H7 (cell line): Measurements from ENCODE around the gene VTI1A. TPM values are rescaled to one million over a fixed set of nuclear protein-coding genes. Genes with fewer than 3 reads are reported as not detected.
"Not testable (repeated sequence)": the region's sequence is repeated elsewhere in the genome, so short reads cannot be mapped to it uniquely, and the experiment has no call there.

ENCODE experiments used
- DNase-seq: peaks from one replicate; pipeline ENCODE4 v3.0.0; 2012
- H3K27me3 ChIP-seq: 2 replicates; pipeline ENCODE4 v1.6.0; 2011; ENCODE audit warnings: mild to moderate bottlenecking, low read length; ENCODE audit not compliant: control insufficient read depth, insufficient read depth
- H3K36me3 ChIP-seq: replicated peaks from 2 replicates; pipeline ENCODE4 v1.5.1; 2011; ENCODE audit warnings: low read length; ENCODE audit not compliant: control insufficient read depth, insufficient read depth
- H3K4me3 ChIP-seq: 2 replicates; pipeline ENCODE4 v1.5.1; 2011; ENCODE audit warnings: low read depth, mild to moderate bottlenecking, control low read depth, low read length, moderate library complexity; ENCODE audit not compliant: insufficient read depth
- total RNA-seq: library from RNA; depleted of rRNA; stranded (reverse); fragments of >200 nt; shearing (Covaris generic); gene quantifications from 2 replicates; pipeline ENCODE4 v1.2.3, GENCODE V29; 2014; rRNA removed

The VTI1A gene
- total RNA-seq, 1 experiment from 2014 or later: 13.9 TPM

DNA sequence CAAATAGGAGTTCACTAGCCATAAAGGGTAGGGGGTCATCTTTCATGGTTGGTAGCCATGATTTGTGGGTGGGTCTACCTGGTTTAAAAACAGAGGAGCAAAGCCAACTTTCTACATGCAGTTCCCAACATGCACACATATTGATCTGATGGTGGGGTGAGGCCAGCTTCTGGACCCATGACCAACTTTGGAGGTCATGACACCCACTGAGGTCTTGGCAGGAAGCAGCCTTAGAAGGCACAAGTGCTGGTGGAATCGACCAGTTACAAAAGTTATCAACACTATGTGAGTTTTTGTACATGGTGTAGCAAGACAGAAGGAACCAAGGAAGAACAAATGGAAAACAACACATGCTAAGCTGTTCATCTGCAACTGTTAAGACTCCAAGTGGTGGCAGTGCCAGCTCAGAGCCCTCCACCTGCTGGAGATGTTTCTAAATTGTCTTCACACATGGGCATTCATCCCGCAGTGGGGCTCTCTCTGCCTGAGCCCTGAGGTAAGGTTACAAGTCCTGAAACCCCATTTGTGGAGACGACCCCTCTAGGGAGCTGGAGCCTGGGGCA is 401.9 kb downstream of the VTI1A start:
- Histone ChIP-seq H3K27me3 (no peaks in the 10 kb centered on the region), H3K4me3 (no peak overlapping the region), H3K36me3 (no peaks in the 10 kb centered on the region)
- DNase-seq: peak; percentile 6

DNA sequence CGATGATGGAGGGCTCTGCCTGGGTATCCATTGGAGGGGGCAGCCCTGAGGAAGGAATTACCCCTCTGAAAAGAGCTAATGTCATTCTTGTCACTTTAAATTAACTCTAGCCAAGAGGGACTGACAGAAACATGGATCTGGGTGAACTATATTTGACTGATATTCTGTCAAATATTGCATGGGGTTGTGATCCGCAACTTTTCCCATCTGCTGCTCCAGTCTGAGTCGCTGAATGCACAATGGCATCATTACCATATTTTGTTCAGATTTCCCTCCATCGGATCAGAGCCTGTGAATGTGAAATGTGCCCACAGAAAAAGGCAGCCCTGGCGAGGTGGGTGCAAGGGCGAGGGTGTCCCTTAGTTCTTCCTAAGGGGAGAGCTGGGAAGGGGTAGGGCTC is 402.5 kb downstream of the VTI1A start:
- H3K27me3 ChIP-seq: no peaks in the 10 kb centered on the region
- no peaks in the 10 kb centered on the region for H3K36me3 ChIP-seq
- DNase-seq: no peak
- H3K4me3 ChIP-seq: no peak overlapping the region

DNA sequence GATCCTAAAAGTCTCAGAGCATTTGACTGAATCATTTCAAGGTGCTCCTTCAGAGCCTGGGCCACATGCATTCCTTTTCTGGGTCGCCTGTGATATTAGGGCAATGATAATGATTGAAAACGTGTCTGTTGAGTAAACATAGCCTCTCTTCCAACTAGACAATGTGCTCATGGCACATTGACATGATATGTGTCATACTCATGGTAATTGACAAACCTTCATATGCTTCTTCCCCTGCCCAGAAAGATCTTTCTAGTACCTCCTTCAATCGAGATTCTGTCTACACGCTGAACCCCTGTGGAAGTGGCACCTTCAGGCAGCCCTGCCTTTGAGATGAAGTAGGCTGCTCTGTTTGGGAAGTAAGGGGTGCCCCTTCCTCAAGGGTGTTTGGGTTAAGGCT is 404.2 kb downstream of the VTI1A start:
- Histone ChIP-seq H3K4me3 (no peak overlapping the region), H3K27me3 (no peaks in the 10 kb centered on the region), H3K36me3 (no peaks in the 10 kb centered on the region)
- DNase-seq: no peak

DNA sequence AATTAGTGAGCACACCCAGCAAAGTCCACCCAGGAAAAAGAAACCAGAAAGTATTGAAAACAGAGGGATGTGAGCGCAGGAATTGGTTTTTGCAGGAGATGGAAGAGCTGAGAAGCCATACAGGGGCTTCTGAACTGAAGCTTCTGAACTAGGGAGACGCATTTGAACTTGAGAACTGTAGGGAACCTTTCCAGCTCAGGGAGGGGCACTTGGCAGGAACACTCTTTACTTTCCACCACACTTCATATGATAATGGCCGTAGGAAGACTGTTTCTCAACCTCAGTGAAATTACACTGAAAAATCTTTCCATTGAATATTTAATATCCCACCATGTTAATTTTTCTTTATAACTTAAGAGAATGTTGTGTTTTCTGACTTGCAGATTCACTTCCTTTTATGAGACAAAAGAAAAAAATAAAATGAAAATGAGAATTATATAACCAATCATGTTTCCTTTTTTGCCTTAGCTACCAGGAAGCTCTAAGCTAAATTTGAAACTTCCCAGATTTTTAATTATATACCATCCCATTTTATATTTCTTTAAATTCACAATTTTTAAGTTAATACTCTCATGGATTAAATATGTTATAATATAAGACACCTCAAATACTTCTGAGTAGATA is 404.7 kb downstream of the VTI1A start:
- no peak overlapping the region for H3K4me3 ChIP-seq
- H3K27me3 ChIP-seq: no peaks in the 10 kb centered on the region
- no peak for DNase-seq
- H3K36me3 ChIP-seq: no peaks in the 10 kb centered on the region

DNA sequence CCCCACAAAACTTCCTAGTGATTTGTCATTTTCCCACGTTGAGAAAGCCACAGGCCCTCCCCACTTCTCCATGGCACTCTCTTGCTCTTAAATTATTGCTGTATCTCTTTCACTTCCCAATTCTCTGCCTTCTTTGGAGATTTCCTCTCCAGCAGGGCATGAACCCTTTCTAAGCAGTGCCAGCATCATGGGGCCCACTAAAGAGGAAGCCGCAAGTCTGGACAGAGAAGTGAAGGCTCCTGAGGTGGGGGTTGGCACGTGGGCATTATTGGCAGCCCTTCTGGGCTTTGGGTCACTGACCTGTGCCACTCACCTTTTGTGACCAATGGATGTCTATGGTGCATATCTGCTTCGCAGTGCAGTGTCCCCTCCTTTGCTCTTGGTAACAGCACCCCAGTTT is 405.3 kb downstream of the VTI1A start:
- no peaks in the 10 kb centered on the region for H3K36me3 ChIP-seq
- no peak for DNase-seq
- H3K4me3 ChIP-seq: no peak overlapping the region
- H3K27me3 ChIP-seq: no peaks in the 10 kb centered on the region

DNA sequence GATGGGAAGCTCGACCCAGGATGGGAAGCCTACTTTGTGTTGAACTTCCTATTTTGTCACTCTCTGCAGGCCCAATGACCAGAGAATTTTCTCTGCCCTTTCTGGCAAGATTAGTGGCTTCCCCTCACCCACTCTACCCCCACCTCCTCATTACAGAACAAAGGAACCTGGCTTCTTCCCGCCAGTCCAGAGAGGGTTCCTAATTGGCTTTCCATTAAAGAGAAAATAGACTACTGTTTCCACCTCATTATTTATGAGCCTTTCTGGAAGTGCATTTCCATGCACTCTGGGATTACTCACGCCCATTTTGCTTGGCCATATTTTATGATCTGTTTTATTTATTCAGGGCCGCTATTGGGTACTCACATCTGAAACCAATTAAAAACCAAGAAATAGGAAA is 408.1 kb downstream of the VTI1A start:
- H3K27me3 ChIP-seq: no peaks in the 10 kb centered on the region
- H3K4me3 ChIP-seq: no peak overlapping the region
- H3K36me3 ChIP-seq: no peaks in the 10 kb centered on the region
- no peak for DNase-seq

DNA sequence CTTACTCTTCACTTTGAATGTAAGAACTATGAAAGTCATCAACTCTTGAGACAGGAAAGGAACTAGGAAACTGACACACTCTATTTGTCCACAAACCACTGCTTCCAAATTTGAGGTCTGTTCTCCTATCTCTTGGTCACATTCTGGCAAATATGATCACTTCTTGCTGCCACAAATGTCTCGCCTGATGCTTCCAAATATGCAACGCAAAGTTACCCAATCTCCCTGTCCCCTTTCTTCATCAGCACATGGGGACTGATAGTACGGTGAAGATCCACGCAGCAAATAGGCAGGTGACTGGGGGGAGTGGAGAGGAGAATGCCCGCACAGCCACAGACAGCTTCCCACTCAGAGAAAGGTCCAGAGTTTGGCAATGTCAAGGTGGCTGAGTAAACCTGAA is 410.5 kb downstream of the VTI1A start:
- Histone ChIP-seq H3K36me3 (no peaks in the 10 kb centered on the region), H3K4me3 (no peak overlapping the region), H3K27me3 (no peaks in the 10 kb centered on the region)
- DNase-seq: no peak

DNA sequence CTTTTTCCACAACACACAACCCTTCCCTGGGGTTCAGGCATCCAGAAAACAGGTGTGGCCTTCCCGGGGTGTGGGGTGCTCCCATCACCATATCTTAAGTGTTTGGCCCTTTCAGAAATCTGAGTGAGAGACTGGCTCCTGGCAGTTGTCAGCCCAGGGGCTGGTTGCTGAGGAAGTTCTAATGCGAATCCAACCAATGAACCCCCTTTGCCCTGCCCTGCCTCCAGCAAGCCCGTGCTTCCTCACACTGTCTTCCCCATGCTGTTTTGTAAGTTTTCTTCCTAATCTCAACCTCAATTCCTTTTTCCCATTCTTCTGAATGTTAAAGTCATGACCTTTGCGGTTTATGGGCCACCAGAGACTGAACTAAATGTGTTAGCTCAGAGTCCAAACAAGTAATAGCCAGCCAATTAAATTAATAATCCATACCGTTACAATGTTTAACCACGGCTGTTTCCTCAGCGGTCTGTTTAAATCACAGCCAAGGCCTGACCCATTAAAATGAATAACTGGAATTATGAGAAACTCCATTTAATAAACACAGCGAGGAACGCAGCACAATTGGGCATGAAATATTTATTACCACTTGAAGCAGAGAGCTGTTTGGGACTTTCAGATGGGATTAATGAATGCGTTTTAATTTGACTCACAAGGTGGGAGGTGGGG is 412.1 kb downstream of the VTI1A start:
- no peaks in the 10 kb centered on the region for H3K36me3 ChIP-seq
- no peaks in the 10 kb centered on the region for H3K27me3 ChIP-seq
- no peak for DNase-seq
- no peak overlapping the region for H3K4me3 ChIP-seq

DNA sequence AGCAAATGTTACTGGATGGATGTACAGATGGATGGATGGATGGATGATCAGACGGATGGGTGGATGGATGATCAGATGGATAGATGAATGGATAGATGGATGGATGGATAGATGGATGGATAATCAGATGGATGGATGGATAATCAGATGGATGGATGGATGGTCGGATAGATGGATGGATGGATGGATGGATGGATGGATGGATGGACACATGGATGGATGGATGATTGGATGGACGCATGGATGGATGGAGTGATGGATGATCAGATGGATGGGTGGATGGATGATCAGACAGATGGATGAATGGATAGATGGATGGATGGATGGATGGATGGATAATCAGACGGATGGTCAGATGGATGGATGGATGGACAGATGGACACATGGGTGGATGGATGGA is 412.8 kb downstream of the VTI1A start:
- Histone ChIP-seq H3K27me3 (no peaks in the 10 kb centered on the region), H3K4me3 (no peak overlapping the region), H3K36me3 (no peaks in the 10 kb centered on the region)
- no peak for DNase-seq

DNA sequence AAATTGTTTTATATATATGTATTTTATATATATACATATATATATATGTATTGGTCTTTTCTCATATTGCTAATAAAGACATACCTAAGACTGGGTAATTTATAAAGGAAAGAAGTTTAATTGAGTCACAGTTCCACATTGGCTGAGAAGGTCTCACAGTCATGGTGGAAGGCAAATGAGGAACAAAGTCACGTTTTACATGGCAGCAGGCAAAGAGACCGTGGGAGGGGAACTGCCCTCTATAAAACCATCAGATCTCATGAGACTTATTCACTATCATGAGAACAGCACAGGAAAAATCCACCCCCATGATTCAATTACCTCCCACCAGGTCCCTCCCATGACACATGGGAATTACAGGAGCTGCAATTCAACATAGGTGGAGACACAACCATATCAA is 416.4 kb downstream of the VTI1A start:
- DNase-seq, H3K4me3 ChIP-seq, H3K27me3 ChIP-seq, H3K36me3 ChIP-seq: not testable (repeated sequence)

Other genes starting within 250 kb of the VTI1A start
- not detected in 2 replicates for gene TECTB, start 163.8 kb upstream of the VTI1A start, total RNA-seq
- 0.17 TPM in 1 of 2 replicates, not detected in the other for gene ACSL5, start 73.1 kb upstream of the VTI1A start, total RNA-seq
- gene ZDHHC6, start 301 bp upstream of the VTI1A start, total RNA-seq: 12.3 and 14.3 TPM in 2 replicates